ENCODE results near the gene COLEC11.
"Not testable (repeated sequence)": the region's sequence is repeated elsewhere in the genome, so short reads cannot be mapped to it uniquely, and the experiment has no call there.

Gene COLEC11

DNA sequence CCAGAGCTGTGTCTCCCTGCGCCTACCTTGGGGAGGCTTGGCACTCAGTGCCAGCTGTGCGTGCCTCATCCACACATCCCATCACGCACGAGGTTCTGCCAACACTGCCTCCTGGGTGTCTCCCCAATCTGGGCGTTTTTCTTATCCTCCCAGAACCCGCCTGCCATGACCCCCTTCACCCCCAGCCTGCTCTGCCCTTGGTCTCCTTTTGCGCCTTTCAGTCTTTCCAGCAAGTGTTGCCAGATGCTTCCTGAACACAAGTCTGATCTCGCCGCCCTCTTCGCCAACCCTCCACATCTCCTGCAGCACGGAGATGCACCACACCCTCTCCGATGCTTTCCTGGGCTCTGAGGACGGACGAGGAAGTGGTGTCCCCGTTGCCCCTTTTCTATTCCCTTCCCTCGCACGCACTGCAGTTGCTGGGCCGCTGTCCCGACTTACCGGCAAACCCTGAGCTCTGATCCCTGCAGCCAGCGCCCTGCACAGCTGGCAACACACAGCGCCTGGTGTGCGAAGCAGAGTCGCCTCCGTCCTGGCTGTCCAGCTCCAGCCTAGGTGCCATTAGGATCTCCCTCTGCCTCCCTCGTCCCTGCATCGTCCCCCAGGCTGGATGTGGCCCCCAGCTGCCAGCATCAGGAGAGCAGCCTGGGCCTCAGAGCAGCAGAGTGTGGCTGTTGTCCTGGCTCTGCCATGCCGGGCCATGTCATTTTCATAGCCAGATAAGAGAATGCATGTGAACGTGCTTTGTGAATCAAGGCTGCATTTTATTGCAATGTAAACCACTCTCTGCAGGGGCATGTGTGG is 40.5 kb downstream of the COLEC11 start:
- no peaks in the 10 kb centered on the region for H3F3A ChIP-seq (ENCODE audit: insufficient read depth, low read length)
- H4K20me1 ChIP-seq (ENCODE audit: insufficient read depth, low read length) = no peaks in the 10 kb centered on the region
- H2AFZ ChIP-seq (ENCODE audit: low read length) = no peak overlapping the region
- no peak overlapping the region for H3K4me2 ChIP-seq (ENCODE audit: low read length)
- no peaks in the 10 kb centered on the region for H3K9me3 ChIP-seq (ENCODE audit: low read length)
- no peaks in the 10 kb centered on the region for H3K79me2 ChIP-seq (ENCODE audit: insufficient read depth, low read length)
- 0 out of 2 replicates have a peak, but pooled peaks cover 6% of the 10 kb centered on the region for H3K27me3 ChIP-seq (ENCODE audit: insufficient read depth, low read length)
- H3K9me2 ChIP-seq (ENCODE audit: low read depth, low read length) = no peaks in the 10 kb centered on the region
- no peak overlapping the region for H3K9ac ChIP-seq (ENCODE audit: low read length)
- TF ChIP-seq EZH2 (IDR thresholded peaks at IDR 0.05; ENCODE audit: borderline replicate concordance, low read length) = no peak
- TF ChIP-seq, protein P1, sequence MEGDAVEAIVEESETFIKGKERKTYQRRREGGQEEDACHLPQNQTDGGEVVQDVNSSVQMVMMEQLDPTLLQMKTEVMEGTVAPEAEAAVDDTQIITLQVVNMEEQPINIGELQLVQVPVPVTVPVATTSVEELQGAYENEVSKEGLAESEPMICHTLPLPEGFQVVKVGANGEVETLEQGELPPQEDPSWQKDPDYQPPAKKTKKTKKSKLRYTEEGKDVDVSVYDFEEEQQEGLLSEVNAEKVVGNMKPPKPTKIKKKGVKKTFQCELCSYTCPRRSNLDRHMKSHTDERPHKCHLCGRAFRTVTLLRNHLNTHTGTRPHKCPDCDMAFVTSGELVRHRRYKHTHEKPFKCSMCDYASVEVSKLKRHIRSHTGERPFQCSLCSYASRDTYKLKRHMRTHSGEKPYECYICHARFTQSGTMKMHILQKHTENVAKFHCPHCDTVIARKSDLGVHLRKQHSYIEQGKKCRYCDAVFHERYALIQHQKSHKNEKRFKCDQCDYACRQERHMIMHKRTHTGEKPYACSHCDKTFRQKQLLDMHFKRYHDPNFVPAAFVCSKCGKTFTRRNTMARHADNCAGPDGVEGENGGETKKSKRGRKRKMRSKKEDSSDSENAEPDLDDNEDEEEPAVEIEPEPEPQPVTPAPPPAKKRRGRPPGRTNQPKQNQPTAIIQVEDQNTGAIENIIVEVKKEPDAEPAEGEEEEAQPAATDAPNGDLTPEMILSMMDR (IDR thresholded peaks at IDR 0.05; ENCODE audit: low read length) = no peak
- no peak overlapping the region for H3K27ac ChIP-seq (ENCODE audit: low read depth, low read length, poor library complexity, severe bottlenecking)
- no peaks in the 10 kb centered on the region for H3K36me3 ChIP-seq (ENCODE audit: insufficient read depth, low read length)
- no peaks in the 10 kb centered on the region for H3K4me1 ChIP-seq (ENCODE audit: insufficient read depth, low read length, severe bottlenecking)
- H3K4me3 ChIP-seq (ENCODE audit: low read depth, low read length, poor library complexity, severe bottlenecking) = no peak overlapping the region

DNA sequence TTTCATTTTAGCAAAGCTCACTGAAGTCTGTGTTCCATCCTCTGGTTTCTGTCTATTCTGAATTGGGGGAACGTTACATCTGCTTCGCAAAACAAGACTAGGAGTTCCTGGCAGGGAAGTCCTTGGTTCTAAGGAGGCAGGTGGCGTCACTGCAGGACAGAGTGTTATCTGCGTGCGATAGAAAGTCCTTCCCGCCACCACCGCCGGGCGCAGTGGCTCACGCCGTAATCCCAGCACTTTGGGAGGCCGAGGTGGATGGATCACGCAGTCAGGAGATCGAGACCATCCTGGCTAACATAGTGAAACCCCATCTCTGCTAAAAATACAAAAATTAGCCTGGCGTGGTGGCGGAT is 41.0 kb downstream of the COLEC11 start:
- not testable (repeated sequence) for H3K79me2 ChIP-seq (ENCODE audit: insufficient read depth, low read length); H2AFZ ChIP-seq (ENCODE audit: low read length)

DNA sequence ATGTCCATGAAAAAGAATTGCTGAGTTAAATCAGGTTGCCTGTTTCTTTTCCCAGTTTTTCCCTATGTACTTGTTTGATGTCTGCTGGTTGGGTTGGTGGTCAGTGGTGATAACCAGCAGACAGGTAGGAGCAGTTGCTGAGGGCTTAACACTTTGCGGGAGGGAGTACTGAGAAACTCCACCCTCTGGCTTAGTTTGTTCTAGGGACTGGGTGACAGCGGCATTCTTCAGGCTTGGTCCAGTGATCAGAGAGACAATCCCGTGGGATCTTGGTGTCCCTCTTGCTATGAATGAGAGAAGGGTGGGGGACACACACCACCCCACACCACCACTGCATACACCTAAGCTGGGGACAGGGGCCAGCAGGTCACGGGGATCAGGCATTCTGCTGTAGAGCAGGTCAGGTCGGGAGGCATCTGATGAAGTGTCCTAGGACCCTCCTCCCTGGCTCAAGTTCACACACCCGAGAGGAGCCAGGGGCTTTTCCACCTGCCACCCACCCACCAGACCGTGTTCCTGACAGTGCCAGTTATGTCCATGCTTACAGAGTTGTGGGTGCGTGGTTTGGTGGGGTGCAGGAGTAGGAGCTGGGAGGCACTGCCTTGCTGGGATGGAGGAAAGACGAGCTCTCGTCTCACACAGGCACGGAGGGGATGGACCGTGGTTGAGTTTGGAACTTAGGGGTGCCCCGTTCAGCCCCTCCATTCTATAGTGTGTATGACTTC is 41.8 kb downstream of the COLEC11 start:
- Histone ChIP-seq H3K27me3 (ENCODE audit: insufficient read depth, low read length) (0 out of 2 replicates have a peak, but pooled peaks cover 6% of the 10 kb centered on the region), H3K4me2 (ENCODE audit: low read length) (no peak overlapping the region), H3K4me3 (ENCODE audit: low read depth, low read length, poor library complexity, severe bottlenecking) (no peak overlapping the region), H3K27ac (ENCODE audit: low read depth, low read length, poor library complexity, severe bottlenecking) (no peak overlapping the region), H2AFZ (ENCODE audit: low read length) (no peak overlapping the region), H3K9me3 (ENCODE audit: low read length) (no peaks in the 10 kb centered on the region), H3K9ac (ENCODE audit: low read length) (no peak overlapping the region), H3K9me2 (ENCODE audit: low read depth, low read length) (no peaks in the 10 kb centered on the region), H3F3A (ENCODE audit: insufficient read depth, low read length) (no peaks in the 10 kb centered on the region), H3K4me1 (ENCODE audit: insufficient read depth, low read length, severe bottlenecking) (no peaks in the 10 kb centered on the region), H4K20me1 (ENCODE audit: insufficient read depth, low read length) (no peaks in the 10 kb centered on the region), H3K36me3 (ENCODE audit: insufficient read depth, low read length) (no peaks in the 10 kb centered on the region), H3K79me2 (ENCODE audit: insufficient read depth, low read length) (no peaks in the 10 kb centered on the region)
- TF ChIP-seq, protein P1 (IDR thresholded peaks at IDR 0.05; ENCODE audit: low read length) = no peak
- no peak for TF ChIP-seq EZH2 (IDR thresholded peaks at IDR 0.05; ENCODE audit: borderline replicate concordance, low read length)

More for the DNA sequence above, 41.0 kb downstream of the COLEC11 start:
- H3K4me3 ChIP-seq (ENCODE audit: low read depth, low read length, poor library complexity, severe bottlenecking); H3K4me2 ChIP-seq (ENCODE audit: low read length); H3K4me1 ChIP-seq (ENCODE audit: insufficient read depth, low read length, severe bottlenecking); H3K36me3 ChIP-seq (ENCODE audit: insufficient read depth, low read length); H3K9me2 ChIP-seq (ENCODE audit: low read depth, low read length); H3K9me3 ChIP-seq (ENCODE audit: low read length); H3K9ac ChIP-seq (ENCODE audit: low read length); H4K20me1 ChIP-seq (ENCODE audit: insufficient read depth, low read length); H3K27ac ChIP-seq (ENCODE audit: low read depth, low read length, poor library complexity, severe bottlenecking); H3K27me3 ChIP-seq (ENCODE audit: insufficient read depth, low read length); H3F3A ChIP-seq (ENCODE audit: insufficient read depth, low read length): not testable (repeated sequence)

Data from OCI-LY1 (cell line).